Left forelimb (tissue), 1 donor: Measurements from ENCODE around the gene GSN.
A peak's percentile ranks its signal among the peaks of the same experiment; 100 is the strongest.

ENCODE experiments used
- DNase-seq: peaks from one replicate; pipeline ENCODE4 v3.0.0-alpha.2; 2018; ENCODE audit warnings: low spot score

Gene GSN

DNA sequence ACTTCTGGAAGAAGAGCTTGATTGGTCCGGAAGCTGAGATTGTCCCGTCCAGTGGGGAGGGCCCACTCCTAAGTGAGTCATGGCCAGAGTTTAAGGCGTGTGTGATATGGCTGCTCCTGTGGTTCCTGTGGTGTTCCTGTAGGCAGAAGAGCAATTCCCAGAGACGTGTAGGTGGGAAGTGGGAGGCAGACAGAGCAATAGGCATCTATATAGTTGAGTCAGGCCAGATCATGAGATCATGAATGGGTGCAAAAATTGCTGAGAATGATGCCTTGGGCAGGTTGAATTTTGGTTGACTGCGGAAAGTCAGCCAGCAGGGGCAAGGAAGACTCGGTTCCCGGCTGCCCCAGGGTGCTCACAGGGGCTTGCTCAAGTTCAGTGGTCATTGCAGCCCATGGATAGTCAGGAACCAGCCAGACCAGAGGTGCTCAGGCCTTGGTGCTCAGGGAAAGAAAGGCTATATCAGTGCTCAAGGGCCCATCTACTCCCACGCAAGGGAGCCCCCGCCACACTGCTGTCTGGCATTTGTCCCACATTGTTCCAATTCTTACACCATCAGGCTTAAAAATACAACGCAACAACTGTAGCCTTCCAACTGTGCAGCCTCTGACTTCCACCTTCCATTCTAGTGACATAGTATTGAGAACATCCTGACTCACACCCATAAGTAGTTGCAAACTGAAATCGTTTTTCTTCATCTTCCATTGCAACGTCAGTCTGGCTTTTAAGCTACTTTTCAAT, 21.0 kb upstream of the GSN start:
- no peak for DNase-seq

DNA sequence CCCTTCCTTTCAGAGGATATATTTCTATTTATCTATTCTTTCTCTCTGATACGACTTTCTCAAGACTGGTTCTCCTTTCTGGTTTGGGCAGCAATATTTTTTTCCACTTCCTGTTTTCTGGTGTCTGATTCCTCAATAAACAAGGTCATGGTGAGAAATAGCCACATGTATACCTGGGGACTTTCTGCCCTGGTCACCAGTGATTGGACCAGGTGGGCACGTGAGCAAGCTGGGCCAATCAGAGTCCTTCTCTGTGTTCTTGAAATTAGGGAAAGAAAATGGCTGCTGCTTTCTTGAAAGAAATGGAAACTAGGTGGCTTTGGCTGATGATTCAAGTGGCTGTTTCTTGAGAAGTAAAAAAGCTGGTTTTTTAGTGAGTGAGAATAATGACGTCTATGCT, 18.4 kb upstream of the GSN start:
- no peak for DNase-seq

- DNase-seq, result no peak
These were observed 15.7 kb upstream of the GSN start for GRCh38 chr9:121252104-121252851.

DNA sequence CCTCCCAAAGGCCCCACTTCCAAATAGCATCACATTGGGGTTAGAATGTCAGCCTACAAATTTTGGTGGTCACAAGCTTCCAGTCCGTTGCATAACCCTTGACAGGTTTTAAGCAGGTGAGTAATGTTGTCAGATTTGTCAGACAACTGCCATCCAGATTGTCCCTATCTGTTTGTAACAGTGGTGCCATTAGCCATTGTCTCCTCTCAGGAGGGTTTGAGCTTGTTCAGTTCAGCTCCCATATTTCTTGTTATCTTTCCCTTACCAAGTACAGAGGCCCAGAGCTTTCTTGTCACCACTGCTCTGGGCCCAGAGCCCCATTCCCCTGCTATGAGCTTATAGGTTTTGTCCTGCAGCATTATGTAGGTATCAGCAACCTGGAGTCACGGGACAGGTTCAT, 14.8 kb upstream of the GSN start:
- no peak for DNase-seq

- no peak for DNase-seq
These were observed 14.0 kb upstream of the GSN start for GRCh38 chr9:121253821-121254501.

- DNase-seq, result no peak
These were observed 8.5 kb upstream of the GSN start for GRCh38 chr9:121259498-121259897.

DNA sequence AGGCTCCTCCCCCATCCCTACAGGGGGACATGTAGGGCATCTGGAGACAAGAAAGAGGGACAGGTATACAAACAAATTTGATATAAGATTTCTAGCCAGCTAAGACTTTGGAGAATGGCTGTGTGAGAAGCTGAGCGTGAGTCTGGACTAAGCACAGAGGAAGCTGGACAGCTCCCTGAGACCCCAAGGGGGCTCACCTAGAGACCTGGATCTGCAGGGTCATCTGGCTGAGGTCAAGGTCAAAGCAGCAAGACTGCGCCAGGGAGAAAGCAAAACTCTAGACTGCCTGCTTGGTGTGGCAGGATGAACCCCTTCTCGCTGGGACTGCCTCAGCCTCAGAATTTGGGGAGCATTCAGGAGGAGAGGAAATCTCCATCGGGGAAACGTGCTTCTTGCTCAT, 8.0 kb upstream of the GSN start:
- no peak for DNase-seq

GRCh38 chr9:121260457-121261106, 7.4 kb upstream of the GSN start:
- DNase-seq, result no peak

DNA sequence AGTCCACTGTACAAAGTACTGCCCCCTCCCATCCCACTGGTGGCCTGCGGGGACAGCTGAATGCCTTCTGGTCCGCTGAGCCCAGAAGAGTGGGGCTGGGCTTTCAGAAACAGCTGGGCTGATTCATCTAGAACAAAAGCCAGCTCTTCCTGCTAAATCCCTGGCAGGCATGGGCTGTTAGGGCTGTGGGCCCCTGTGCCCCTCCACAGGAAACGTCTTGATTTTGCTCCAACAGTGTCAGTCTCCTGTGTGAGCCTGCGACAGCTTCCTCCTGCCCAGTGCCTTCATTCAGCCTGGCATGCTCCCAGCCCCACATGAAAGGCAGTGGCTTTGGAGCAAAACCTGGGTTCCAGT, 6.9 kb upstream of the GSN start:
- DNase-seq, result no peak

DNA sequence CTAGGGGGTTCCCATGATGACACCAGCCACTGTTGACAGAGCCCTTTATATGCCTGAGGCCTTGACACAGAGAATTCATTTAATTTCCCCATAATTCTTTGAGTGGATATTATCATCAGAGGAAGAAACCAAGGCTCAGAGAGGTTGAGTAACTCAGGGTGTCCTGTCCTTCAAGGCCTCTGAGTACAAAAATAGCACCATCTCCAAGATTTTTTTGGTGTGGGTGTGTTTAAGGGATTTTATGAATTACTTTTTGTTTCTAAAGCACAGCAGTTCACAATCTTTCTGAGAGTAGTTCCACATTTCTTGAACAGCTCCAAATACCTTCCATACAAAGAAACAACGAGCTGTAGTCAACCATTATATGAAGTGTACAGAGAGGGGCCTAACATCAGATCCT, 6.2 kb upstream of the GSN start:
- no peak for DNase-seq

DNA sequence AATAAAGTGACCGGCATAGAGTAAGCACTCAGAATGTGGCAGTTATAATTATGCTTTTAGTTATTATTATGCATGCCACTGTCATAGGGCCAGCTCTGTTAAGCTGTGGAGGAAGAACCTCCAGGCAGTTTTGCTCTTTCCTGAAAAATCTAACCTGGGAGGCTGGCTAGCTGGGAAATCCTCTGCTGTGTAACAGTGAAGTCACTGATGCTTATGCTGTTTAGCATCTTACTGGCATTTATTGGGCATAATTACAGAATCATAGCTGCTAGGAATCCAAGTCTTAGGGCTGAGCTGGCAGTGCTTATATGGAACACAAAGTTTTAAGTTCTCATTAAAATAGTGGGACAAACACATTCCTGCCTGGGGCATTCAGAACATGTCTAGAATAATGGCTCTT, 5.5 kb upstream of the GSN start:
- DNase-seq, result no peak

DNA sequence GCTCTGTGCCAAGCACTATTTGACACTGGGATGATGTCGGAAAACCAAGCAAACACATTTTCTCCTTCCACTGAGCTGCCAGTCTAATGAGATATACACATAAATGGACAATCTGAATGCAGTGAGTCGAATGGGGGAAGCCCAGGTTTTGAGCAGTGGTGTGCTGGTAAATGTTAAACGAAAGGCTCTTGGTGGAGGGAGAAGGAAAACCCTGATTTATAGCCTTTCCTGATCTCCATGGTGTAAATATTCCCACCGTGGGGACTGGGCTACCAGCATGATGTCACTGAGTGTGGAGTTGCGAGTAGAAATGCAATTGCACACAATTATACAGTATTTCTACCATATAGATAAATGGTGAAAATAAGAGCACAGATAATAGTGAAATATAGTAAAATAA, 5.0 kb upstream of the GSN start:
- DNase-seq, result no peak

- DNase-seq, result no peak
These were observed 1.6 kb upstream of the GSN start for GRCh38 chr9:121266356-121266755.

GRCh38 chr9:121266906-121267650, 884 bp upstream of the GSN start:
- DNase-seq, result no peak

- no peak for DNase-seq
These were observed 562 bp downstream of the GSN start for GRCh38 chr9:121268598-121268850.

DNA sequence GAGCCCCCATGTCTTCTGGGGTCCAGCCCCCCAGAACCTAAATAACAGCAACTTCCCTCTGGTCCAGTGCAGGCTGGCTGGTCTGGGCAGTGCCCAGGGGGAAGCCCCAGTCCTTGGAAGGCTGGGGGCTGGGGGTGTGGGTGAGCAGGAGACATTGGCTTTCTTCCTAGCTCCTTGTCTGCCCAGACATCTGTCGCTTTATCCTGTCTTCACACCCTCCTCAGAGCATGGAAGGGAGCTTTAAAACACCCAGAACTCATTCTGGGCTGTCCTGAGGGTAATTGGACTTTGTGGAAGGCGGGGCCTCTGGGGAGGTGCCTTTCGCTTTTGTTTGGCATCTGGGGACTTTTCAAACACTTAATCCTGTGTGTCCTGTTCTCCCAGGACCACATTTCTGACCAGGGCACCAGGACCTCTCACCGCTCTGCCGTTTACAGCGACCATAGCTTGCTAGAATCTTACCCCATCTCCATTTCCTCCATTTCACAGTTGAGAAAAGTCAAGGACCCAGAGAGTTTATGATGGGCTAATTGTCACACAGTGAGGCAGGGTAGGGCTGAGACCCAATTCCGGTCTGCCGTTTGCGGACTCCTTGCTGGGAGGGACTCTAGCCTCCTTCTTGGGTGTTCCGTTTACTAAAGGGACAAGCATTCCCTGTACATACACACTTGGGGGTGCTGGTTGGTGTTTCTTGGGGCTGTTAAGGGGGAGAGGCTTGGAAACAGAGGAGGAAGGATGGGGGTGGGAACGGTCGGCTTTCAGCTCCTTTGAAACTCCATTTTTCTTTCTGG, 1.1 kb downstream of the GSN start:
- DNase-seq, result no peak

- no peak for DNase-seq
These were observed 1.8 kb downstream of the GSN start for GRCh38 chr9:121269642-121270254.

DNA sequence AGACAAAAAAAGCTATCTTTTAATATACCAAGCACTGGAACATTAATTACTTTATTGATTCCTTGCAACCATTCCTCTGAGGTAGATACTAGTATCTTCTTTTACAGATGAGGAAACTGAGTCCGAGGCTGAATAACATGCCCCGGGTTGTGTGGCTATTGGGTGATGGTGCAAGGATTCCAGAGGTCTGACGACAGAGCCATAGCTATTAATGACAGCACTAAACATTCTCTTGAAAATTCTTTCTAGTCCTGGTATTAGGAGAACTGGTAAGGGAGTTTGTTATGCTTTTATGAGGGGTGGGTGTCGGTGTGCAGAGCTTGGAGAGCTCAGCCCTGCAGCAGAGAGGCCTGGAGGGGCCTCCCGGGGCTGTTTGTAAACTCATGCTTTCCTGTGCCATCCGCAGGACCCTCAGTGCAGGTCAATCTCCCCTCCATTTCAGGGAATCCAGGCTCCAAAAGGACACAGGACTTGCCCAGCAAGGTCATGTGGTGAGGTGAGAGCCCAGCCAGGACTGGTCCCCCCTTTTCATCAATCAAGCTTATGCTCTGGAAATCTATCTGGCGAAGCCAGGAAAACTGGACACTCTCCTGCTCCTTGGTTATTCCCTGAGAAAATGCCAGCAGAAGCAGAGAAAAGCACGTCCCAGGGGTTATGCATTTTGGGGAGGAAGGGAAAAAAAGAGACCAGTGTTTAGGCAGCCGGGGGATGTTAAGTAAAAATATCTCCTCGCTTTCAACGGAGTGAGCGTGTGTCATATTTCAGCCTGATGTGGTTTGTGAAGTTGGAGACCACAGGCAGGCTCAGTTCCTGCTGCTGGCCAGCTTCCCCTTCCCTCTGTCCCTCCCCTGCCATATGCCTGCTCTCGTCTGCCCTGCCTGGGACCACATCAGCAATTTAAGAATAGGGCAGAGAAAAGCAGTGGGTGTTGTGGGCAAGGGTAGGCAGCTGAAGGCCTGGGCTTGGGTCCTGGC, 3.7 kb downstream of the GSN start:
- peak; percentile 78 for DNase-seq

GRCh38 chr9:121272401-121272948, 4.5 kb downstream of the GSN start:
- DNase-seq, result no peak
